IMR-90 (cell line): Measurements from ENCODE around the gene TEAD1. TPM values are rescaled to one million over a fixed set of nuclear protein-coding genes. Genes with fewer than 3 reads are reported as not detected.

ENCODE experiments used
- ATAC-seq: fragments of 200-7000 bp; cut with Tn5 transposase; 2 replicates; pipeline ENCODE4 v1.9.1; 2020; ENCODE audit warnings: low read depth, mild to moderate bottlenecking, moderate library complexity
- BruUV-seq: library from RNA; stranded (reverse); fragments of 400-500 nt; replicated peaks from 2 replicates; lab custom pipeline; 2021; lab: Mats Ljungman, UMichigan
- CTCF ChIA-PET: fragments of 300-600 bp; formaldehyde crosslinking; extraction: SDS; loops from one replicate; lab custom pipeline; 2021; ENCODE audit warnings: antibody characterized with exemption; lab: Yijun Ruan, JAX
- POLR2A ChIA-PET: fragments of 300-600 bp; sonication (Branson Sonifier 250); formaldehyde crosslinking; loops from one replicate; lab custom pipeline; 2022; ENCODE audit warnings: antibody characterized with exemption; ENCODE audit not compliant: unreplicated experiment; lab: Charles Lee
- DNase-seq: peaks from one replicate; pipeline ENCODE4 v3.0.0; 2013
- H2AFZ ChIP-seq: replicated peaks from 2 replicates; pipeline ENCODE3; 2013; ENCODE audit warnings: low read length, mild to moderate bottlenecking; ENCODE audit not compliant: poor library complexity
- H2AK5ac ChIP-seq: 2 replicates; pipeline ENCODE4 v1.6.1; 2013; ENCODE audit warnings: low read depth, low read length, inconsistent platforms
- H2AK9ac ChIP-seq: replicated peaks from 2 replicates; pipeline ENCODE3; 2013; ENCODE audit warnings: mild to moderate bottlenecking, low read depth, low read length, moderate library complexity; ENCODE audit not compliant: poor library complexity
- H2BK120ac ChIP-seq: 2 replicates; pipeline ENCODE4 v1.6.1; 2013; ENCODE audit warnings: low read depth, low read length, inconsistent platforms
- H2BK15ac ChIP-seq: 3 replicates; pipeline ENCODE4 v1.6.1; 2013; ENCODE audit warnings: low read depth, low read length, inconsistent platforms
- H2BK20ac ChIP-seq: 2 replicates; pipeline ENCODE4 v1.6.1; 2013; ENCODE audit warnings: low read depth, mild to moderate bottlenecking, inconsistent platforms, low read length, moderate library complexity
- H2BK5ac ChIP-seq: 2 replicates; pipeline ENCODE4 v1.6.1; 2013; ENCODE audit warnings: mild to moderate bottlenecking, low read depth, low read length, inconsistent platforms; ENCODE audit not compliant: poor library complexity, severe bottlenecking
- H3K14ac ChIP-seq: replicated peaks from 2 replicates; pipeline ENCODE4 v1.6.1; 2013; ENCODE audit warnings: low read depth, low read length, inconsistent platforms
- H3K18ac ChIP-seq: 2 replicates; pipeline ENCODE4 v1.6.1; 2013; ENCODE audit warnings: low read depth, low read length, control low read depth
- H3K23ac ChIP-seq: 2 replicates; pipeline ENCODE4 v1.6.1; 2013; ENCODE audit warnings: low read depth, low read length, inconsistent platforms
- H3K27ac ChIP-seq: 2 replicates; pipeline ENCODE4 v1.5.1; 2013; ENCODE audit warnings: mild to moderate bottlenecking, control low read depth, low read length; ENCODE audit not compliant: insufficient read depth
- H3K27me3 ChIP-seq: 2 replicates; pipeline ENCODE4 v1.6.1; 2013; ENCODE audit warnings: low read length; ENCODE audit not compliant: control insufficient read depth, insufficient read depth
- H3K36me3 ChIP-seq: 2 replicates; pipeline ENCODE4 v1.6.1; 2013; ENCODE audit warnings: low read length, mixed read lengths; ENCODE audit not compliant: control insufficient read depth, insufficient read depth
- H3K4ac ChIP-seq: 2 replicates; pipeline ENCODE4 v1.6.1; 2013; ENCODE audit warnings: low read depth, low read length, inconsistent platforms
- H3K4me1 ChIP-seq: 2 replicates; pipeline ENCODE4 v1.6.1; 2013; ENCODE audit warnings: low read length, mixed read lengths; ENCODE audit not compliant: control insufficient read depth, insufficient read depth
- H3K4me2 ChIP-seq: 2 replicates; pipeline ENCODE4 v1.6.1; 2013; ENCODE audit warnings: low read depth, mild to moderate bottlenecking, control low read depth, low read length, moderate library complexity
- H3K4me3 ChIP-seq: 2 replicates; pipeline ENCODE4 v1.5.1; 2013; ENCODE audit warnings: low read depth, mild to moderate bottlenecking, control low read depth, low read length, moderate library complexity; ENCODE audit not compliant: insufficient read depth
- H3K56ac ChIP-seq: 2 replicates; pipeline ENCODE4 v1.6.1; 2013; ENCODE audit warnings: low read length, inconsistent platforms; ENCODE audit not compliant: insufficient read depth; ENCODE audit errors: extremely low read depth
- H3K79me1 ChIP-seq, 2 experiments: 2 replicates each; pipeline ENCODE4 v1.6.1; 2013; ENCODE audit warnings: low read length in 2 of 2, inconsistent platforms in 1 of 2, low read depth in 1 of 2
- H3K9ac ChIP-seq: 2 replicates; pipeline ENCODE4 v1.6.1; 2013; ENCODE audit warnings: low read depth, low read length, control low read depth
- H3K9me1 ChIP-seq: 2 replicates; pipeline ENCODE4 v1.6.1; 2013; ENCODE audit warnings: low read length, inconsistent platforms; ENCODE audit not compliant: insufficient read depth
- H3K9me3 ChIP-seq: 2 replicates; pipeline ENCODE4 v1.6.1; 2013; ENCODE audit warnings: low read length; ENCODE audit not compliant: control insufficient read depth, insufficient read depth
- H4K20me1 ChIP-seq: 2 replicates; pipeline ENCODE4 v1.6.1; 2013; ENCODE audit warnings: low read length, inconsistent platforms; ENCODE audit not compliant: insufficient read depth
- H4K5ac ChIP-seq: 2 replicates; pipeline ENCODE4 v1.6.1; 2013; ENCODE audit warnings: mild to moderate bottlenecking, low read depth, low read length, control low read depth
- H4K8ac ChIP-seq, 2 experiments: 2 replicates each; pipeline ENCODE4 v1.6.1; 2013; ENCODE audit warnings: low read depth in 2 of 2, low read length in 2 of 2, control low read depth in 1 of 2, inconsistent platforms in 1 of 2
- H4K91ac ChIP-seq: 2 replicates; pipeline ENCODE4 v1.6.1; 2013; ENCODE audit warnings: low read depth, low read length, inconsistent platforms; ENCODE audit not compliant: insufficient read depth
- CEBPB ChIP-seq: IDR thresholded peaks from 2 replicates; pipeline ENCODE4 v1.6.1; 2012; ENCODE audit warnings: low read depth, low read length, improper control_type of control experiment
- CHD1 ChIP-seq: IDR thresholded peaks from 2 replicates; pipeline ENCODE4 v1.6.1; 2012; ENCODE audit warnings: low read depth, low read length, improper control_type of control experiment
- NFE2L2 ChIP-seq: fragments of 150-350 bp; IDR thresholded peaks from 2 replicates; pipeline ENCODE4 v1.6.1; 2016; ENCODE audit warnings: low read depth, mild to moderate bottlenecking, low read length
- RAD21 ChIP-seq: IDR thresholded peaks from 2 replicates; pipeline ENCODE4 v1.6.1; 2012; ENCODE audit warnings: low read length, improper control_type of control experiment
- RFX5 ChIP-seq: IDR thresholded peaks from 2 replicates; pipeline ENCODE4 v1.8.0; 2012; ENCODE audit warnings: low read depth, mild to moderate bottlenecking, low read length, moderate library complexity
- USF2 ChIP-seq: fragments of 150-350 bp; IDR thresholded peaks from 2 replicates; pipeline ENCODE4 v1.6.1; 2017; ENCODE audit warnings: mild to moderate bottlenecking, antibody characterized with exemption, low read length, low read depth
- WGBS, 2 experiments: methylation state at CpG; one replicate each; pipeline versions ENCODE4 v1.1.5 to v1.1.7; 2013; ENCODE audit warnings: missing lambda C conversion rate in 2 of 2; ENCODE audit not compliant: insufficient read length in 1 of 2; ENCODE audit errors: extremely low coverage in 2 of 2; 5-methylcytosine and 5-hydroxymethylcytosine counted together
- dilution Hi-C: fragments of 300-500 bp; cut with HindIII; formaldehyde crosslinking; loops from one replicate; pipeline ENCODE4 v1.14.3; 2018; ENCODE audit warnings: low sequenced_read_pairs; ENCODE audit not compliant: unreplicated experiment
- in situ Hi-C: fragments of 300-500 bp; cut with MboI; formaldehyde crosslinking; loops from 3 replicates; pipeline ENCODE4 v1.14.3; 2019; ENCODE audit warnings: low sequenced_read_pairs, inconsistent platforms, mixed read lengths
- intact Hi-C: fragments of 100-400 bp; cut with micrococcal nuclease; formaldehyde crosslinking; loops from 2 replicates; pipeline ENCODE4 v1.10.0; 2022
- polyA plus RNA-seq, 3 experiments: library from polyadenylated mRNA; depleted of rRNA; stranded (reverse); fragments of >200 nt; gene quantifications; 2 replicates each; pipeline ENCODE4 v1.2.3, GENCODE V29; 2012; ENCODE audit warnings: low replicate concordance in 1 of 3
- total RNA-seq: library from RNA; depleted of rRNA; stranded (reverse); fragments of >200 nt; gene quantifications from 2 replicates; pipeline ENCODE4 v1.2.3, GENCODE V29; 2012

The TEAD1 gene
- total and polyA plus RNA-seq, 2 of the 4 experiments (the other 2 are of a cell fraction): 51.8 to 69.2 TPM

- Histone ChIP-seq H3K27me3 (peaks cover 28% of the 10 kb centered on the region), H2BK5ac (no peak overlapping the region), H2AK9ac (no peak overlapping the region), H3K4me3 (no peak overlapping the region), H3K9ac (no peak overlapping the region), H3K9me3 (no peaks in the 10 kb centered on the region), H2BK120ac (no peak overlapping the region), H2BK20ac (no peak overlapping the region), H4K5ac (no peak overlapping the region), H2BK15ac (no peak overlapping the region), H2AFZ (no peak overlapping the region), H3K27ac (no peak overlapping the region), H3K56ac (no peak overlapping the region), H3K14ac (no peak overlapping the region), H3K4me1 (no peaks in the 10 kb centered on the region), H4K8ac (no peak overlapping the region), H4K91ac (no peak overlapping the region), H3K36me3 (no peaks in the 10 kb centered on the region), H3K18ac (no peak overlapping the region), H2AK5ac (peak overlapping the region; percentile 24; the same call in 1 of the 2 replicates), H3K4me2 (no peak overlapping the region), H4K20me1 (no peaks in the 10 kb centered on the region), H3K4ac (no peak overlapping the region), H3K9me1 (no peaks in the 10 kb centered on the region), H3K23ac (no peak overlapping the region), H3K79me1 (no peaks in the 10 kb centered on the region)
- TF ChIP-seq RFX5: no peak
- no peak for TF ChIP-seq NFE2L2
- TF ChIP-seq RAD21: no peak
- no peak for TF ChIP-seq CHD1
- TF ChIP-seq CEBPB: no peak
- no peak for TF ChIP-seq USF2
- CTCF ChIA-PET: no interaction called here
- DNase-seq: no peak
- in situ Hi-C loops (no loop called here), intact Hi-C loops (loop anchor here (5.0 kb wide), 3 partner anchors 315 to 675 kb away; partner anchors contain the start of gene BMAL1), dilution Hi-C loops (loop anchor here (25.0 kb wide), 1 partner anchor 200 kb away; no protein-coding TSS in a partner anchor)
- BruUV-seq: no TSS peak
- WGBS, 2 experiments: 86% methylated on average over 6 of the region's 10 CpGs; no CpG with 5 or more reads in 1 of the 2 experiments
- no peak for ATAC-seq
- POLR2A ChIA-PET: interaction anchor here (0.6 kb wide), 1 partner anchor 470 kb away, joined by 3 read pairs; no protein-coding TSS in a partner anchor
Observed at GRCh38 chr11:12962306-12962705, 288.1 kb downstream of the TEAD1 start.
